Tibial nerve (tissue), 4 donors: Measurements from ENCODE around the gene TRIL.

Experiments
- EP300 ChIP-seq, 2 donors: sonication (generic); formaldehyde crosslinking; IDR thresholded peaks; one replicate each; pipeline ENCODE4 v1.6.1; 2017; ENCODE audit warnings: antibody characterized with exemption in 2 of 2, mild to moderate bottlenecking in 1 of 2
- POLR2A ChIP-seq, 2 donors: fragments of 450-650 bp; IDR thresholded peaks; one replicate each; pipeline ENCODE4 v1.6.1; 2017; ENCODE audit warnings: antibody characterized with exemption in 2 of 2, mild to moderate bottlenecking in 2 of 2, moderate library complexity in 2 of 2
- TF ChIP-seq, protein P1 (sequence below), 5 experiments: fragments of 200-600 bp in 3 of 5; fragments of 450-650 bp in 2 of 5; sonication (generic) in 3 of 5; IDR thresholded peaks; one replicate each; pipeline ENCODE4 v1.5.1; 2016 to 2019; ENCODE audit warnings: antibody characterized with exemption in 5 of 5, mild to moderate bottlenecking in 3 of 5, moderate library complexity in 2 of 5

DNA sequence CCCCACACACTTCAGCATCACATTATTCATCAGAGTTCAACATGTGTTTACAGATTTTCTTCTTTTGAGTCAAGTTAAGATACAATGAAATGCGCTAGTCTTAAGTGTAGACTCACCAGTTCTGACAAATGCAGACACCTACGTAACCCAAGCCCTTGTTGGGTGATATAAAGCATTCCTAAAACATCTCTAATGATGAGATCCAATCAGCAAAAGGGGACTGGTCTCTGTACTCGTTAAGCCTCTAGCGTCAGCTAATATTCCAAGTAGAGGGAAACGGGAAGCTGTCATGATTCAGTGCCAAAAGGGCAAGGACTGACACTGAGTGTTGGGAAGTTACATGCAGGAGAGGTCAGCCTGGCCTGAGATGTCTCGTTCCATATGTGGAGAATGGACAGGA lies 38.7 kb upstream of the TRIL start:
- TF ChIP-seq, protein P1, sequence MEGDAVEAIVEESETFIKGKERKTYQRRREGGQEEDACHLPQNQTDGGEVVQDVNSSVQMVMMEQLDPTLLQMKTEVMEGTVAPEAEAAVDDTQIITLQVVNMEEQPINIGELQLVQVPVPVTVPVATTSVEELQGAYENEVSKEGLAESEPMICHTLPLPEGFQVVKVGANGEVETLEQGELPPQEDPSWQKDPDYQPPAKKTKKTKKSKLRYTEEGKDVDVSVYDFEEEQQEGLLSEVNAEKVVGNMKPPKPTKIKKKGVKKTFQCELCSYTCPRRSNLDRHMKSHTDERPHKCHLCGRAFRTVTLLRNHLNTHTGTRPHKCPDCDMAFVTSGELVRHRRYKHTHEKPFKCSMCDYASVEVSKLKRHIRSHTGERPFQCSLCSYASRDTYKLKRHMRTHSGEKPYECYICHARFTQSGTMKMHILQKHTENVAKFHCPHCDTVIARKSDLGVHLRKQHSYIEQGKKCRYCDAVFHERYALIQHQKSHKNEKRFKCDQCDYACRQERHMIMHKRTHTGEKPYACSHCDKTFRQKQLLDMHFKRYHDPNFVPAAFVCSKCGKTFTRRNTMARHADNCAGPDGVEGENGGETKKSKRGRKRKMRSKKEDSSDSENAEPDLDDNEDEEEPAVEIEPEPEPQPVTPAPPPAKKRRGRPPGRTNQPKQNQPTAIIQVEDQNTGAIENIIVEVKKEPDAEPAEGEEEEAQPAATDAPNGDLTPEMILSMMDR (IDR thresholded peaks at IDR 0.05) = no peak
- TF ChIP-seq EP300 (IDR thresholded peaks at IDR 0.05) (no peak), POLR2A (IDR thresholded peaks at IDR 0.05) (no peak)
